Stimulated activated naive CD8-positive, alpha-beta T cell treated with anti-CD3 and anti-CD28 coated beads, Interleukin-15, Interleukin-2, amounts not matched to agents 100 ng/mL and 50 ng/mL, for 24 hours (primary cell): Measurements from ENCODE around the gene TMEM131L.
A peak's percentile ranks its signal among the peaks of the same experiment; 100 is the strongest.

Experiments used
- H3K27ac Mint-ChIP-seq: one replicate; pipeline ENCODE4 v1.8.0; 2021; ENCODE audit warnings: mild to moderate bottlenecking, mixed read lengths
- H3K27me3 Mint-ChIP-seq: one replicate; pipeline ENCODE4 v1.8.0; 2021; ENCODE audit warnings: mixed read lengths
- H3K36me3 Mint-ChIP-seq: one replicate; pipeline ENCODE4 v1.8.0; 2021; ENCODE audit warnings: low read depth, mixed read lengths
- H3K4me1 Mint-ChIP-seq: one replicate; pipeline ENCODE4 v1.8.0; 2021; ENCODE audit warnings: low read depth, mixed read lengths
- H3K4me3 Mint-ChIP-seq: one replicate; pipeline ENCODE4 v1.8.0; 2021; ENCODE audit warnings: mild to moderate bottlenecking, mixed read lengths
- H3K9me3 Mint-ChIP-seq: one replicate; pipeline ENCODE4 v1.8.0; 2021; ENCODE audit warnings: mixed read lengths

Gene TMEM131L

DNA sequence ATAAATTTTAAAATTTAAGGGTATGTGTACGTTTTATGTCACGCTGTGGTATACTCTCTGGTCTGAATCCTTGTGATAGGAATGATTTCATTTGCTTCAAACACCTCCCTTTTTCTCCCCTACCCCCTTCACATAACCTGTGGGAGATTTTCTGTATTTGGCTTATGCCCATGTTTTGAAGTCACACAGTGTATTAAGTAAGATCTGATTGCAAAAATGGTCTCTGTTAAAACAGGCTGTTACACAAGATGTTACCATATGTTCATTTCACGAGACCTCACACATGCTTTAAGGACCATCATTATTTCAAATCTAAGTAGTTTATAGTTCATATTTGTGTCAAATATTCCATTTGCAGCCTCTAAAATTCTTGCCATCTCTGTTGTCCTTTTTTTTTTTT lies 63.5 kb downstream of the TMEM131L start:
- H3K9me3 Mint-ChIP-seq = no peaks in the 10 kb centered on the region
- H3K27me3 Mint-ChIP-seq = no peaks in the 10 kb centered on the region
- peak overlapping the region; percentile 76 for H3K4me3 Mint-ChIP-seq
- peaks cover 37% of the 10 kb centered on the region for H3K36me3 Mint-ChIP-seq
- H3K4me1 Mint-ChIP-seq = peaks cover 100% of the 10 kb centered on the region
- H3K27ac Mint-ChIP-seq = peak overlapping the region; percentile 97

DNA sequence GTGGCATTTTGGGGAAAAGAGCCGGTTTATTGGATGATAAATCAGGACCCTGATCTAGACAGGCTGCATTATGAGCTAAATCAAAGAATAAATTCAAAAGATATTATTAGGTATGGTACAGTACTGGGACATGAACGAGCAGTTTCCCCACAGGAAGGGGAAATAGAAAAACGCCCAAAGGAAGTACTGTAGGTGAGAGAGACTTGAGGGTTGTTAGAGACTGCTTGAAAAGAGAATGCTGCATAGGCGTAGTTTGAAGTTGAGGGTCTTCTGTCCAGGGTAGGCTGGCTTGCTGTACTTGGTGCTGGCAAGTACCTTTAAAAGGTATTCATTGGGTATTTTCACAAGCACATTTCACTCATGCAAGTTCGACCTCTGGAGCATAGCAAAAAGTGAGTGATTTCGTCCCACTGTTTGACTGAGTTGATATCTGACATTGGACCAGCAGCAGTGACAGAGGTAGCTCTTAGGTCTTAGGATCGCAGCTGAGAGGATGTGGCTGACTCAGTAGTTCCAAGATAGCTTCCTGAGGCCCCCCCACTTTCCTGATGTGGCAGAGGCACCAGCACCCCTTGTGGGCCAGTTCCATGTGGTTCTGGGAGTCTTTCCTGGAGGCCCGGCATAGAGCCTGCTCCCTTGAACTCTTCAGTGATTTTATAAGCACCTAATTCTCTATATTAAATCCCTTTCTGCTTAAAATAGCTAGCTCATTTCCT lies 64.3 kb downstream of the TMEM131L start:
- Mint-ChIP-seq H3K9me3 (no peaks in the 10 kb centered on the region), H3K4me1 (peaks cover 100% of the 10 kb centered on the region), H3K4me3 (peak overlapping the region; percentile 76), H3K27ac (peak overlapping the region; percentile 97), H3K36me3 (peaks cover 44% of the 10 kb centered on the region), H3K27me3 (no peaks in the 10 kb centered on the region)

DNA sequence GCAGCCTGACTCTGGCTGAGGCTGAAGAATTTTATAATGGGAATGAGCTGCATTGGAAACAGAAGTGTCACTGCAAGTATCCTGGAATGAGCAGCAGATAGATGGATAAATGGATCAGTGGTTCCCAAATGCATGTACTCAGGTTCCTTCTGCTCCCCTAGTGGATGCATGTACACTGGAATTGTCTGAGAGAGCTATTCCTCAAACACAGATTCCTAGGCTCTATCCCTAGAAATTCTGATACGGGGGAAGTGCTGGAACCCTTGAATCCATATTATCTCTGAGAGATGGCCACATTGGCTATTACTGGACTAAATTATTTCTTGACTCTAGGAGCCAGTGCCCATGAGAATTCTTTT lies 64.8 kb downstream of the TMEM131L start:
- Mint-ChIP-seq H3K4me3 (peak overlapping the region; percentile 76), H3K36me3 (peaks cover 47% of the 10 kb centered on the region)

DNA sequence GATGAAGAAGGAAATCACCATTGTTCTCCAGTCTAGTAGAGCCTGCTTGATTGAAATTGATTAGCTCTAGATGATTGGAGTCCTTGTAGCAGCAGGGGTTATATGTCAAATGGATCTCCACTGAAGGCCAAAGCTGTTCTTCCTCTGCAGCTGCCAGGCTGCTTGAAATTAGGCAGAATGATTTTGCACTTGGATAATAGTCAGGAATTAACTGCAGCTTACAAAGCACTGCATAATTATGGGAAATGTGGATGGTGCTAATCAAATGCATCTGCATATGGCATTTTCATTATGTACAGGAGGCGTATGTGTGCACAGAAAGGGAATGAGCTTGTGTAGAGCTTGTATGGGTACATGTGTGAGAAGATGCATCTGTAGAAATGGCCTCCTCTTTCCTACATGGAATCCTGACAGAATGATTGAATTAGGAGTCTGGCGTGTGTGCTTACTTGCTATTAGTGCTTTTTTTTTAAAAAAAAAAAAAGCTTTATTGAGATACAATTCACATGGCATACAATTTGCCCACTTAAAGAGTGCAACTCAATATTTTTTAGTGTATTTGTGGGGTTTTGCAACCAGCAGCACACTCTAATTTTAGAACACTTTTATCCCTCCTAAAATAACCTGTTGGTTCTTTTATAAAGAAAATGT lies 65.9 kb downstream of the TMEM131L start:
- peak overlapping the region; percentile 87 for H3K27ac Mint-ChIP-seq
- no peaks in the 10 kb centered on the region for H3K27me3 Mint-ChIP-seq
- H3K36me3 Mint-ChIP-seq = peaks cover 44% of the 10 kb centered on the region
- H3K9me3 Mint-ChIP-seq = no peaks in the 10 kb centered on the region
- peaks cover 100% of the 10 kb centered on the region for H3K4me1 Mint-ChIP-seq
- H3K4me3 Mint-ChIP-seq = peak overlapping the region; percentile 52

More for the DNA sequence above, 64.8 kb downstream of the TMEM131L start:
- Mint-ChIP-seq H3K27me3 (no peaks in the 10 kb centered on the region), H3K9me3 (no peaks in the 10 kb centered on the region), H3K4me1 (peaks cover 100% of the 10 kb centered on the region), H3K27ac (peak overlapping the region; percentile 97)

DNA sequence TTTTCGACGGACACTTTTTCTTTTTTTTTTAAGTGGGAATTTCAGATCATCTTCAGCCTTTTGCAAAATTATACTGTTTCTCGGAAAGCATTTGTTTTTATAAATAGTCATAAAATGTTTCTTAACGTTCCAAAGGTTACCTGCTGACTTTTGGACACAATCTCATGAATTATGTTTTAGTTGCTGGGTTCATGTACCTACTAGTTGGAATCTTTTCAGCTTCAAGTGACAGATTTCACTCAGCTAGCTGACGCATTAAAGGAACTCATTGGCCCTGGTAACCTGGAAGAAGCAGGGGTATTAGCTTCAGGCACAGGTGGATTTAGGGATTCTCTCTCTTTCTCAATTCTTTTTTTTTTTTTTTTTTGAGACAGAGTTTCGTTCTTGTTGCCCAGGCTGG lies 66.5 kb downstream of the TMEM131L start:
- no peaks in the 10 kb centered on the region for H3K27me3 Mint-ChIP-seq
- peaks cover 99% of the 10 kb centered on the region for H3K4me1 Mint-ChIP-seq
- no peak overlapping the region for H3K4me3 Mint-ChIP-seq
- peaks cover 43% of the 10 kb centered on the region for H3K36me3 Mint-ChIP-seq
- peak overlapping the region; percentile 84 for H3K27ac Mint-ChIP-seq
- H3K9me3 Mint-ChIP-seq = no peaks in the 10 kb centered on the region

DNA sequence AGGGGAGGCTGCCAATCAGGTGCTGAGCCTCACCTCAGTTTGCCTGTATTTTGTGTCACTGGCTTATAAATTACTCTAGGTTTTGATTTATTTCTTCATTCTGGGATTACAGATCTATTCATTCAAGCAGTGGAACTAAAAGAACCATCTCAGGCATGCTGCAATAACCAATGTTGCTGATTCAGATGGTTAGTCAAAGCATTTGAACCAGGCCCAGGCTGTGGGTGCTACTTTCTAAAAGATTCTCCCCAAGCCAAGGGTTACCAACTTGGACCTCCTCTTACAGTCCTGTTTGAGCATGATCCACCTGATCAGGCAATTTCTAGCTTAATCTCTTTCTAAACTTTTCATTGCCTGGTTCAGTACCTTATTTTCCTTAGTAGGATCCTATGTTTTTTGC lies 67.2 kb downstream of the TMEM131L start:
- Mint-ChIP-seq H3K27ac (peak overlapping the region; percentile 84), H3K9me3 (no peaks in the 10 kb centered on the region), H3K36me3 (peaks cover 40% of the 10 kb centered on the region), H3K4me3 (no peak overlapping the region), H3K4me1 (peaks cover 99% of the 10 kb centered on the region), H3K27me3 (no peaks in the 10 kb centered on the region)

DNA sequence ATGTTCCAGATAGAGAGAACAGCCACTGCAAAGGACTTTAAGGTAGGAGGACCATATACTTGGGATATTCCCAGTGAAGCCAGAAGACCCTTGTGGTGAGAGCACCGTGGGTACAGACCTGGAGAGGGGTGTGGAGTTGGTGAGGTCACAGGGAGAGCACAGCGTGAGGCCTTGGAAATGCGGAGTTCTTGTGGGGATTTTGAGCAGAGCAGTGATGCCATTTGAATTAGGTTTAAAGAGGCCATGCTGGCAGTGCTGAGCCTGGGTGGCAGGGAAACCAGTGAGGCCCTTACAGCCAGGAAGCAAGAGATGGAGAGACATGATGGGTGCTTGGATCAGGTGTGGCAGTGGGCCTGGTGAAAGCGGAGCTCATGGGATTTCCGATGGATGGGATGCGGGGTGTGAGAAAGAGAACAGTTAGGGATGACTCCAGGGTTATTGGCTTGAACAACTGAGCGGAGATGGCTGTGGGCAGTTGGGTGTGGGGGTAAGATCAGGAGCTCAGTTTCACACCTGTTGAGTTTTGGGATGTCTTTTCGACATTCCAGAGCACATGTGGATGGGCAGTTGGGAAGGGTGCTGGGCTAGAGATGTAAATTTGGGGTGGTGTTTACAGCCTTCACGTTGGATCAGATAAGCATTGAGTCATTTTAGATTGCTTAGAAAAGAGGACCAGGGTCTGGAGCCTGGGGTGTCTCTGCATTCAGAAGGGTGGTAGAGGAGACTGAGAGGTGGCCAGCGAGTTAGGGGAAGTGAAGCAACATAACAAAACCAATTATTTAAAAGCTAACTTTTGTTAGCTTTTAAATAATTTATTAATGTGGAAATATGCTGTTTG lies 68.9 kb downstream of the TMEM131L start:
- Mint-ChIP-seq H3K36me3 (peaks cover 49% of the 10 kb centered on the region), H3K4me1 (peaks cover 97% of the 10 kb centered on the region), H3K9me3 (no peaks in the 10 kb centered on the region), H3K27me3 (no peaks in the 10 kb centered on the region), H3K27ac (peak overlapping the region; percentile 84), H3K4me3 (peak overlapping the region; percentile 15)

DNA sequence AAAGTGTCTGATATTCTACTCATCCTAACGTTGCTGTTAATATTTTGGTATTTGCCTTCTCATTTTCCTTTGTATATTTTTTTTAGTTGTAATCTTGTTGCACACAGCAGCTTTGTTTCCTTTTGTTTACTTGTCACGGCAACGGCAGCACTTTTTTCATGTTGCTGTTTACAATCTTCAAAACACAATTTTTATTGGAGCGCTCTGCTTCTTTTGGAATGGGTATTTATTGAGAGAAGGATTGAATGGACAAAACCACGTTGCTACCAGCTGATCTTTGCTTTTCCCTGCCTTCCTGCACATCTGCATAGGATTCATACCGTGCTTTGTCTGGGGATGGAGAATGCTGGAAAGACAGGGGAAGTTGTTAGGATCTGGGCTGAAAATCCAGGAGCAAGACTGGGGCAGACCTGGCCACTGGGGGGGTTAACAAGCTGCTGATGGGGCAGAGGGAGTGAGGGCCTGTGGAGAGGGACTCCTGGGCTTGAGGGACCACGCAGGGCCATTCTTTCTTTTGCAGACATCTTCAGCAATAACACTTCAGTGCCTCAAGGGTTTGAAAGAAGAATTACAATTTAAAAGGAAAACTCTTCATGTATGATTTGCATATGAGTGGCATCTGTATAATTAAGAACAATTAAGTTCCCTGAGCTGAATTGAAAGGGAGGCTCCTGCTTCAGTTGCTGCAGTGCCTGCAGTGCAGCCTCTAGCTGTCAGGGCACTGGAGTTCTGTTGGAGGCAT lies 69.8 kb downstream of the TMEM131L start:
- Mint-ChIP-seq H3K9me3 (no peaks in the 10 kb centered on the region), H3K27me3 (no peaks in the 10 kb centered on the region), H3K4me3 (no peak overlapping the region), H3K27ac (peak overlapping the region; percentile 75), H3K4me1 (peaks cover 97% of the 10 kb centered on the region), H3K36me3 (peaks cover 54% of the 10 kb centered on the region)

DNA sequence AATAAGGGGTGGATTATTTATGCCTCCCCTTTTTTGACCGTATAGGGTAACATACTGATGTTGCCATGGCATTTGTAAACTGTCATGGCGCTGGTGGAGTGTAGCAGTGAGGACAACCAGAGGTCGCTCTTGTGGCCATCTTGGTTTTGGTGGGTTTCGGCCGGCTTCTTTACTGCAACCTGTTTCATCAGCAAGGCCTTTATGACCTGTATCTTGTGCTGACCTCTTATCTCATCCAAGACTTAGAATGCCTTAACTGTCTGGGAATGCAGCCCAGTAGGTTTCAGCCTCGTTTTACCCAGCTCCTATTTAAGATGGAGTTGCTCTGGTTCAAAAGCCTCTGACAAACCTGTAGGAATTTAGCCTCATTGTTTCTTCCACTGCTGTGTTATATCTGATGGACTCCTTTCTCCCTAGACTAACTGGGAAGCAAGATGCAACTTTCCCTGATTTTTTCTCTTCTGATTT lies 71.4 kb downstream of the TMEM131L start:
- Mint-ChIP-seq H3K27me3 (no peaks in the 10 kb centered on the region), H3K4me1 (peaks cover 97% of the 10 kb centered on the region), H3K36me3 (peaks cover 55% of the 10 kb centered on the region), H3K4me3 (no peak overlapping the region), H3K27ac (peak overlapping the region; percentile 4), H3K9me3 (no peaks in the 10 kb centered on the region)

DNA sequence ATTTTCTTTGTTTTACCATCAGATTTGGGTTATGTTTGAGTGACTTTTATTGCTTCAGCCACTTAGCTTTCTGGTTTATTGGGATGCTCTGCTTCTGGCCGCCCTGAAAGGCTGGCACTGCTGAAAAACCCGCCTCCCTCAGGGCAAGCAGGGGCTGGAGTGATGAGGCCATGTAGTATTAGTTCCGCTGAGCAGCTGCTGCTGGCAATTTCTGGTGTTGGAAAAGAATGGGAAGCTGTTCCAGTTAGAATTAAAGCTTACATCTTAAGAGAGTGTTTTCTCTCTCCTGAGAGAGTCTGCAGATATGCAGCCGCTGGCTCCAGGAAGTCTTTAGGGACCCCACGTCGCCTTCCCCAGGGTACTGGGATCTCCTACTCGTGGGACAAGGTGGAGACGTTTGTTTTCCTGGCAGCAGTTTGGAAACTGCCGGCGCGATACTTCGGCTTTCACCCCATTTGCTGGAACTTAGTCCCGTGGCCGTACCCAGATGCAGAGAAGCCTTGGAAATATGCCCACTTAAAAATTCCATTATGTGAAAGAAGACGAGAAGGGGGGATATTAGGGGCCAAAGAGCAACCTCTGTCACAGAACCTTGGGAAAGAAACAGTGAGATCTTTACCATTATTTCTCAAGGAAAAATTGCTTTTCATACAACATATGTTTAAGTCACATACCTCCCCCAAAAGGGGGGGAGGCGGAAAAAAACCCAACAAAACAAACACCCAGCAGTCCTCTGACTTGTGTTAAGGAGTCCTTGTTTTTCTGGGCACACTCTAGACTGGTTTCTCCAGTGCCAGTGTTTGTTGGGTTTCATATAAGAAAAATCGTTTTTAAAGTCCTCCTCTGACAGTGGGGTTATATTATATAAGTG lies 72.6 kb downstream of the TMEM131L start:
- Mint-ChIP-seq H3K36me3 (peaks cover 60% of the 10 kb centered on the region), H3K9me3 (no peaks in the 10 kb centered on the region), H3K27ac (peak overlapping the region; percentile 59), H3K4me3 (no peak overlapping the region), H3K4me1 (peaks cover 97% of the 10 kb centered on the region), H3K27me3 (no peaks in the 10 kb centered on the region)

DNA sequence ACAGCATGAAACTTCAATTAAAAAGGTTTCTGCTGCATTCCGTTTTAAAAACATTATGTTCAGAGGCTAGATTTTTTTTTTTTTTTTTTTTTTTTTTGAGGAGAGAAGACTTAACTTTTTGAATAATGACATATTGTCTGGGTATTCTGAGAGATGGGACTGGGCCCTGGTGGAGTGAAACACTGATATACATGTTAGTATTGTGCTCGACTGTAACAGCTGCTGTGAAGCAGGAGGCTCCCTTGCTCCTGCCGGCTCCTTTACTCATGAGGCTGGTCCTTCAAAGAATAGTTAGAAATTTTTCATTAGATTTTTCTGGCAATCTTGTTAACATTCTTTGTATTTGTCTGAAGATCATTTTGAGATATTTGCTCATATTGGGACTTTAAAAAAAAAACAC lies 73.3 kb downstream of the TMEM131L start:
- Mint-ChIP-seq H3K36me3 (peaks cover 58% of the 10 kb centered on the region), H3K27ac (peak overlapping the region; percentile 59), H3K9me3 (no peaks in the 10 kb centered on the region), H3K4me3 (no peak overlapping the region), H3K4me1 (peaks cover 95% of the 10 kb centered on the region), H3K27me3 (no peaks in the 10 kb centered on the region)

DNA sequence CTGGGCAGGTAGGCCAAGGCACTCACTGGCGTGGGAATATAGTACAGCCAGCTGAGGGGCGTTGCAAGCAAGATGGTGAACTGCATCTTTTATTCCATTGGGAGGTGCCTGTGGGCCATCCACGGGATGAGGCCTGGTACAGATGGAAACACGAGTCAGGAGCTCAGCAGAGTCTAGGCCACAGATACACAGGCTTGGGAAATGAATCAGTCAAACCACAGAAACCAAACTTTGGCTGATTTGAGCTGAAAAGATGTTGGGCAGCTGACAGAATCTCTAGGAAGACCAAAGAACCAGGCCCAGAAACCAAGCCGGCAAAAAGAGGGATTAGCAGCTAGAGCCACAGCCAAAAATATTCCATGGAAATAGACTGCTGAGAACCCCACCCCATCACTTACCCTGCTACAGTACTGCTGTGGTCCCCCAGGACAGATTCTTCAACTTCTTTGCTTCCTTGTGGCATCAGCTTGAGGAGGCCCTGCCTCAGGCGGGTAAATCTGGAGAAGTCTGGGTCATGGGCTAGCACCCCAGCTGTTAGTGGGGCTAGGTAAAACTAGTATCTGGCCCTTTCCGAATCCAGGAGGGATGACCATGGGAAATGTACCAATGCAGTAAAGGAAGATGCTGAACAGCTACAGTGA lies 75.4 kb downstream of the TMEM131L start:
- no peaks in the 10 kb centered on the region for H3K9me3 Mint-ChIP-seq
- H3K4me1 Mint-ChIP-seq = peaks cover 88% of the 10 kb centered on the region
- no peaks in the 10 kb centered on the region for H3K27me3 Mint-ChIP-seq
- H3K36me3 Mint-ChIP-seq = peaks cover 54% of the 10 kb centered on the region
- no peak overlapping the region for H3K4me3 Mint-ChIP-seq
- H3K27ac Mint-ChIP-seq = peak overlapping the region; percentile 73

DNA sequence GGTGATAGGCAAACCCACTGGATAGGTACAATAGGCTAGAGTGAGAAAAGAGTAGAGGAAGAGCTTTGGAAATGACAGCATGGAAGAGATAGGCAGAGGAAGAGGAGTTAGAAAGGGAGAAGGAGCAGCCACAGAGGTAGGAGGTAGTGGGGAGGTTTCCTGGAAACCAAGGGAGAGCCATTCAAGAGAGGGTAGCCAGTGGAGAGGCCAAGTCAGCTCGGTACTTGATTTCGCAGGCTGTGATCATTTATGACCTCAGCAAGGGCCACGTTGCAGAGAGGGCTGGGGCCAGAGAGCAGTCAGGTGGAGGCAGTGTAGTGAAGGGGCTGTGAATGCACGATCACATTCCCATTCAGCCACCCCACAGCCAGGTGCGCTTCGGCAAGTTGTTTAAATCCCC lies 76.0 kb downstream of the TMEM131L start:
- Mint-ChIP-seq H3K27ac (peak overlapping the region; percentile 24), H3K4me3 (no peak overlapping the region), H3K4me1 (peaks cover 82% of the 10 kb centered on the region), H3K9me3 (no peaks in the 10 kb centered on the region), H3K27me3 (no peaks in the 10 kb centered on the region), H3K36me3 (peaks cover 49% of the 10 kb centered on the region)
